PC-3 (cell line): ENCODE data around the gene KIFAP3. TPM values are rescaled to one million over a fixed set of nuclear protein-coding genes. Genes with fewer than 3 reads are reported as not detected.

ENCODE experiments used
- ATAC-seq: fragments of 200-7000 bp; cut with Tn5 transposase; 2 replicates; pipeline ENCODE4 v1.9.1; 2020; ENCODE audit warnings: mild to moderate bottlenecking, moderate library complexity
- BruUV-seq: library from RNA; stranded (reverse); fragments of 400-500 nt; replicated peaks from 2 replicates; lab custom pipeline; 2021; lab: Mats Ljungman, UMichigan
- CTCF ChIA-PET: fragments of 300-600 bp; sonication (Branson Sonifier 250); formaldehyde crosslinking; loops from one replicate; lab custom pipeline; 2022; ENCODE audit warnings: antibody characterized with exemption; lab: Charles Lee
- POLR2A ChIA-PET: fragments of 300-600 bp; sonication (Branson Sonifier 250); formaldehyde crosslinking; loops from one replicate; lab custom pipeline; 2022; ENCODE audit warnings: antibody characterized with exemption; ENCODE audit not compliant: unreplicated experiment; lab: Charles Lee
- DNase-seq: peaks from one replicate; pipeline ENCODE4 v3.0.0-alpha.2; 2015
- H2AFZ ChIP-seq: fragments of 300-600 bp; sonication (generic); 2 replicates; pipeline ENCODE4 v1.6.0; 2016; ENCODE audit warnings: antibody characterized with exemption, low read length
- H3F3A ChIP-seq: fragments of 300-600 bp; sonication (generic); one replicate; pipeline ENCODE4 v1.6.0; 2017; ENCODE audit warnings: antibody characterized with exemption, low read length, control low read depth, mild to moderate bottlenecking; ENCODE audit not compliant: unreplicated experiment
- H3K27ac ChIP-seq: fragments of 300-600 bp; sonication (generic); 2 replicates; pipeline ENCODE4 v1.5.1; 2016; ENCODE audit warnings: mild to moderate bottlenecking, low read length
- H3K27me3 ChIP-seq: fragments of 300-600 bp; sonication (generic); 2 replicates; pipeline ENCODE4 v1.6.1; 2016; ENCODE audit warnings: low read length, mixed read lengths
- H3K36me3 ChIP-seq: fragments of 300-600 bp; sonication (generic); 2 replicates; pipeline ENCODE4 v1.6.1; 2016; ENCODE audit warnings: low read depth, mixed run types, low read length, mixed read lengths
- H3K4me1 ChIP-seq: fragments of 300-600 bp; sonication (generic); 2 replicates; pipeline ENCODE4 v1.5.1; 2016; ENCODE audit warnings: low read length; ENCODE audit not compliant: insufficient read depth
- H3K4me2 ChIP-seq: fragments of 300-600 bp; sonication (generic); 2 replicates; pipeline ENCODE4 v1.6.0; 2016; ENCODE audit warnings: low read length
- H3K4me3 ChIP-seq: fragments of 300-600 bp; sonication (generic); 2 replicates; pipeline ENCODE4 v1.5.1; 2016; ENCODE audit warnings: mild to moderate bottlenecking, low read length, mixed read lengths
- H3K79me2 ChIP-seq: fragments of 300-600 bp; sonication (generic); 2 replicates; pipeline ENCODE4 v1.6.1; 2017; ENCODE audit warnings: low read length, mixed read lengths
- H3K9ac ChIP-seq: fragments of 300-600 bp; sonication (generic); 2 replicates; pipeline ENCODE4 v1.6.0; 2016; ENCODE audit warnings: mild to moderate bottlenecking, low read length
- H3K9me2 ChIP-seq: fragments of 300-600 bp; sonication (generic); replicated peaks from 2 replicates; pipeline ENCODE4 v1.6.1; 2016; ENCODE audit warnings: mixed run types, low read length, mixed read lengths
- H3K9me3 ChIP-seq: fragments of 300-600 bp; sonication (generic); 2 replicates; pipeline ENCODE4 v1.6.1; 2016; ENCODE audit warnings: low read length, mixed read lengths
- H4K20me1 ChIP-seq: fragments of 300-600 bp; sonication (generic); 2 replicates; pipeline ENCODE4 v1.6.1; 2016; ENCODE audit warnings: low read length, mixed read lengths
- EZH2 ChIP-seq: fragments of 300-600 bp; sonication (generic); IDR thresholded peaks from one replicate; pipeline ENCODE4 v1.6.1; 2017; ENCODE audit warnings: antibody characterized with exemption, mild to moderate bottlenecking, low read length; ENCODE audit not compliant: unreplicated experiment
- EZH2phosphoT487 ChIP-seq: fragments of 300-600 bp; sonication (generic); IDR thresholded peaks from 2 replicates; pipeline ENCODE4 v1.6.1; 2018; ENCODE audit warnings: mild to moderate bottlenecking, antibody characterized with exemption, low read length, borderline replicate concordance
- intact Hi-C: fragments of 100-400 bp; cut with micrococcal nuclease; formaldehyde crosslinking; loops from 2 replicates; pipeline ENCODE4 v1.9.0; 2023
- total RNA-seq: library from RNA; depleted of rRNA; stranded (reverse); fragments of >200 nt; gene quantifications from 2 replicates; pipeline ENCODE4 v1.2.3, GENCODE V29; 2014
- TF ChIP-seq, protein P1 (sequence below): fragments of 300-600 bp; sonication (generic); conservative IDR thresholded peaks from 2 replicates; pipeline ENCODE4 v1.5.1; 2017; ENCODE audit warnings: antibody characterized with exemption, low read depth, mild to moderate bottlenecking, low read length

Gene KIFAP3
- total RNA-seq, 1 experiment from 2014 or later: 6.9 TPM

- no peaks in the 10 kb centered on the region for H3F3A ChIP-seq
- ChIA-PET POLR2A (no interaction called here), CTCF (no interaction called here)
- H4K20me1 ChIP-seq: no peaks in the 10 kb centered on the region
- no peaks in the 10 kb centered on the region for H3K9me3 ChIP-seq
- H3K36me3 ChIP-seq: no peaks in the 10 kb centered on the region
- no peaks in the 10 kb centered on the region for H3K9me2 ChIP-seq
- TF ChIP-seq EZH2phosphoT487 (no peak), EZH2 (no peak)
- TF ChIP-seq, protein P1, sequence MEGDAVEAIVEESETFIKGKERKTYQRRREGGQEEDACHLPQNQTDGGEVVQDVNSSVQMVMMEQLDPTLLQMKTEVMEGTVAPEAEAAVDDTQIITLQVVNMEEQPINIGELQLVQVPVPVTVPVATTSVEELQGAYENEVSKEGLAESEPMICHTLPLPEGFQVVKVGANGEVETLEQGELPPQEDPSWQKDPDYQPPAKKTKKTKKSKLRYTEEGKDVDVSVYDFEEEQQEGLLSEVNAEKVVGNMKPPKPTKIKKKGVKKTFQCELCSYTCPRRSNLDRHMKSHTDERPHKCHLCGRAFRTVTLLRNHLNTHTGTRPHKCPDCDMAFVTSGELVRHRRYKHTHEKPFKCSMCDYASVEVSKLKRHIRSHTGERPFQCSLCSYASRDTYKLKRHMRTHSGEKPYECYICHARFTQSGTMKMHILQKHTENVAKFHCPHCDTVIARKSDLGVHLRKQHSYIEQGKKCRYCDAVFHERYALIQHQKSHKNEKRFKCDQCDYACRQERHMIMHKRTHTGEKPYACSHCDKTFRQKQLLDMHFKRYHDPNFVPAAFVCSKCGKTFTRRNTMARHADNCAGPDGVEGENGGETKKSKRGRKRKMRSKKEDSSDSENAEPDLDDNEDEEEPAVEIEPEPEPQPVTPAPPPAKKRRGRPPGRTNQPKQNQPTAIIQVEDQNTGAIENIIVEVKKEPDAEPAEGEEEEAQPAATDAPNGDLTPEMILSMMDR: no peak
- peak; percentile 73 for ATAC-seq
- no peak overlapping the region for H2AFZ ChIP-seq
- H3K27me3 ChIP-seq: no peaks in the 10 kb centered on the region
- no peak overlapping the region for H3K9ac ChIP-seq
- BruUV-seq: no TSS peak
- H3K27ac ChIP-seq: peak overlapping the region; percentile 11
- H3K4me1 ChIP-seq: peaks cover 37% of the 10 kb centered on the region
- H3K79me2 ChIP-seq: no peaks in the 10 kb centered on the region
- peak; percentile 84 for DNase-seq
- H3K4me2 ChIP-seq: peak overlapping the region; percentile 8; the same call in 1 of the 2 replicates
- intact Hi-C loops: no loop called here
- H3K4me3 ChIP-seq: no peak overlapping the region
Observed at GRCh38 chr1:169877800-169878491, 196.5 kb downstream of the KIFAP3 start.

- ATAC-seq (peak; percentile 67), DNase-seq (peak; percentile 83)
- no peaks in the 10 kb centered on the region for H4K20me1 ChIP-seq
- H3K9me3 ChIP-seq: no peaks in the 10 kb centered on the region
- peak overlapping the region; percentile 11; the same call in 1 of the 2 replicates for H3K9ac ChIP-seq
- no peak for TF ChIP-seq EZH2
- TF ChIP-seq EZH2phosphoT487: no peak
- TF ChIP-seq, protein P1: no peak
- H3K79me2 ChIP-seq: no peaks in the 10 kb centered on the region
- peaks cover 42% of the 10 kb centered on the region for H3K4me1 ChIP-seq
- peak overlapping the region; percentile 2; the same call in 1 of the 2 replicates for H3K4me3 ChIP-seq
- peak overlapping the region; percentile 64 for H3K27ac ChIP-seq
- intact Hi-C loops: no loop called here
- H3K9me2 ChIP-seq: no peaks in the 10 kb centered on the region
- BruUV-seq: no TSS peak
- ChIA-PET CTCF (no interaction called here), POLR2A (no interaction called here)
- H3K4me2 ChIP-seq: peak overlapping the region; percentile 32
- H3K36me3 ChIP-seq: peaks cover 16% of the 10 kb centered on the region
- no peak overlapping the region for H2AFZ ChIP-seq
- H3K27me3 ChIP-seq: no peaks in the 10 kb centered on the region
- no peaks in the 10 kb centered on the region for H3F3A ChIP-seq
Observed at GRCh38 chr1:169874229-169874628, 200.3 kb downstream of the KIFAP3 start.
